ENCODE data around the gene RAF1.

DNA sequence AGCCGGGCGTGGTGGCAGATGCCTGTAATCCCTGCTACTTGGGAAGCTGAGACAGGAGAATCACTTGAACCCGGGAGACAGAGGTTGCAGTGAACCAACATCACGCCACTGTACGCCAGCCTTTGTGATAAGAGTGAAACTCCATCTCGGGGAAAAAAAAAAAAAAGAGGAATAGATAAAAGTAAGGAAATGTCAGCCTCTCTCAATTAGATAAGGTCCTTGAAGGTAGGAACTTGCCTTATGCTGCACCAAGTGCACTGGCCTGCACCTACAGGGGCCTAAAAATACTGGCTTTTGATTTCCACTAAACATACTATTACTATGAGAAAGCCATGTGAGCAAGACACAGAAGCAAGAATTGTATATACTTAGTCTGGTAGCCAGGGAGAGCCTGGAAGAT, 7.1 kb downstream of the RAF1 start:
- TF ChIP-seq, protein P1, sequence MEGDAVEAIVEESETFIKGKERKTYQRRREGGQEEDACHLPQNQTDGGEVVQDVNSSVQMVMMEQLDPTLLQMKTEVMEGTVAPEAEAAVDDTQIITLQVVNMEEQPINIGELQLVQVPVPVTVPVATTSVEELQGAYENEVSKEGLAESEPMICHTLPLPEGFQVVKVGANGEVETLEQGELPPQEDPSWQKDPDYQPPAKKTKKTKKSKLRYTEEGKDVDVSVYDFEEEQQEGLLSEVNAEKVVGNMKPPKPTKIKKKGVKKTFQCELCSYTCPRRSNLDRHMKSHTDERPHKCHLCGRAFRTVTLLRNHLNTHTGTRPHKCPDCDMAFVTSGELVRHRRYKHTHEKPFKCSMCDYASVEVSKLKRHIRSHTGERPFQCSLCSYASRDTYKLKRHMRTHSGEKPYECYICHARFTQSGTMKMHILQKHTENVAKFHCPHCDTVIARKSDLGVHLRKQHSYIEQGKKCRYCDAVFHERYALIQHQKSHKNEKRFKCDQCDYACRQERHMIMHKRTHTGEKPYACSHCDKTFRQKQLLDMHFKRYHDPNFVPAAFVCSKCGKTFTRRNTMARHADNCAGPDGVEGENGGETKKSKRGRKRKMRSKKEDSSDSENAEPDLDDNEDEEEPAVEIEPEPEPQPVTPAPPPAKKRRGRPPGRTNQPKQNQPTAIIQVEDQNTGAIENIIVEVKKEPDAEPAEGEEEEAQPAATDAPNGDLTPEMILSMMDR (IDR thresholded peaks at IDR 0.05; ENCODE audit: control extremely low read depth in 1 of 3, insufficient read depth in 1 of 3, low read depth in 1 of 3, low read length in 3 of 3) = no peak
- TF ChIP-seq EGR1 (IDR thresholded peaks at IDR 0.05; ENCODE audit: borderline replicate concordance, low read depth, low read length) (no peak), EZH2 (IDR thresholded peaks at IDR 0.05; ENCODE audit: low read depth, low read length, severe bottlenecking) (no peak), SIN3A (conservative IDR thresholded peaks at IDR 0.05 in 1 of 2, IDR thresholded peaks at IDR 0.05 in 1 of 2; ENCODE audit: low read depth in 1 of 2, low read length in 2 of 2) (no peak), POLR2A (IDR thresholded peaks at IDR 0.05; ENCODE audit: control extremely low read depth in 1 of 2, low read depth in 2 of 2, low read length in 2 of 2) (no peak), SRF (IDR thresholded peaks at IDR 0.05; ENCODE audit: low read depth, low read length) (no peak), POLR2AphosphoS5 (IDR thresholded peaks at IDR 0.05; ENCODE audit: low read depth, low read length) (no peak), SUZ12 (IDR thresholded peaks at IDR 0.05; ENCODE audit: low read length) (no peak), ZNF274 (IDR thresholded peaks at IDR 0.05; ENCODE audit: borderline replicate concordance, extremely low read depth, low read length) (no peak)
